T-helper 9 cell (primary cell): Measurements from ENCODE around the gene CPTP.

Experiments used
- DNase-seq: peaks from one replicate; pipeline ENCODE4 v3.0.0-alpha.2; 2020

CPTP gene

DNA sequence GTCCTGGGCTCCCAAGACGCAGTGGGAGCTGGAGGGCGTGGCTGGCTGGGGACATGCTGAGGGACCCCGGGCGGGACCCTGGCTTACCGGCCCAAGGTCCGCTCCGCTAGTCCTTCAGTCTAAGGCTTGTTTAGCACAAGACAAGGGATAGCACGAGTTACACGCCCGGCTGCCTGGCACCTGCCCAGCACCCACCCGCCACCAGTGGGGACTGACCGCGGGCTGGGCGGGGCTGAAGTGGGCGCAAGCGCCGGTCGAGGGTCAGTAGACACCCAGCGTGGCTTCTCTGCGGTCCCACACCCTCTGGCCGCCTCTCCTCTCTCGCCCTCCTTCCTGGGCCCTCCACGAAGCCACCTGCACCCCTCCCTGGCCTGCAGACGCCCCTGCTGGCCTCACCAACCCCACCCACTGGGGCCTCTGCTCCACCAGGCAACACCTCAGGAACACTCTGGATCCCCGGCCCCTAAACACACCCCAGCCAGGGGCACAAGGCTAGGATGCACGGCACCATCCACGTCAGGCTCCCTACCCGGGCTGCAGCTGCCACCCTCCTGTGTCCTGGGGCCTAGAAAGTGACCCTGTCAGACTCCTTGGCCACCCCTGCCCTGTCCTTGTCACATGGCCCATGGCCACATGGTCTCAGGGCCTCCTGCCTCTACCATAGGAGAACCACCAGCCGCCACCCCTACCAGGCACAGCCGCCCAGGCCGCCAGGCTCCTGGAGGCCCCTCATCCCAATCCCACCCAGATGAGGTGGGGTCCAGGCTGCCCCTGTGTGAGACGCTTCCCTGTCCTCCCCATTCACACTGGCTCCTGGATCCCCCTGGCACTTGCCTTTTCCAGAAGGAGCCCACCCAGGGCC is 12.6 kb downstream of the CPTP start:
- no peak for DNase-seq

DNA sequence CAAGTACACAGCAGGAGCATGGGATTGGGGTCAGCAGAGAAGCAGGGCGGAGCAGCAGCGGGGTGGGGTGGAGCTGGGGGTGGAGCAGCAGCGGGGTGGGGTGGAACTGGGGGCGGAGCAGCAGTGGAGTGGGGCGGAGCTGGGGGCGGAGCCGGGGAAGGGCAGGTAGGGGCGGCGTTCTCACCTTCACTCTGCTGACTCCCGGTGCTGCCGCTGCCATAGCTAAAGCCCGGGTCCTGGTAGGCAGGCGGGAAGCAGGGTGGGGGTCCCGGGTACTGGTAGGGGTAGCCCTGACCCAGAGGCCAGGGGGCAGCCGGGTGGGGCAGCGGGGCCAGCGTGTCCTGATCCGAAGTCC is 13.2 kb downstream of the CPTP start:
- DNase-seq, result no peak

DNA sequence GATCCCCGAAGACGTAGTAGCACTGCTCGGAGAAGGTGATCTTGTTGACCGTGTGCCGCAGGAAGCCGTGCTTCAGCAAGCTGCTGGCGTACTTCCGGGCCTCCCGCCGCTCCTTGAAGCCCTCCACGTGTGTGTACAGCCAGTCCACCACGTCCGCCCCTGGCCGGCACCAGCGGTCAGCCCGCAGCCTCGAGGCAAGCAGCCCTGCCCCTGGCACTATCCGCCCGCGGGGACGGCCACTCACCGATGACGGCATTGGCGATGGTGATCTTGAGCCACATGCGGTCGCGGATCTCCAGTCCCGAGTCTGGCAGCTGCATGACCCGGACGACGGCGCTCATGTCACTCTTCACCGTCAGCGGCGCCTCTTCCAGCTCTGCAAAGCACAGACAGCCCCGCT is 13.7 kb downstream of the CPTP start:
- DNase-seq, result no peak

DNA sequence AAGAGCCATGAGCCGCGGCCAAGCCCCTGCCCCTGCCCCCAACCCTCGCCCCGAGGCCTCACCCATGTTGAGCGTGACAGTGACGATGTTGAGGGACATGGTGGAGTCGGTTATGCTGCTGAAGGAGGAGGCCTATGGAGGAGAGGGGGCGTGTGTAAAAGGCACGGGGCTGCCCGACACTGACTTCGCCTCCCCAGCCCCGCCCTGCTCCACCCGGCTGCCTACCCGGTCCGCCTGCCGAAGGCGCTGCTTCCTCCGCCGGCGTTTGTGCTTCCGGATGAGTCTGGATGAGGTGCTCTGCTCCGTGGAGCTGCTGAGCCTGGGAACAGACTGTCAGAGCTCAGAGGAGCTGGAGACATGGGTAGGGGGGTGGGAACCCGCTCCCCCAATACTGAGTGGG is 15.6 kb downstream of the CPTP start:
- DNase-seq, result no peak

DNA sequence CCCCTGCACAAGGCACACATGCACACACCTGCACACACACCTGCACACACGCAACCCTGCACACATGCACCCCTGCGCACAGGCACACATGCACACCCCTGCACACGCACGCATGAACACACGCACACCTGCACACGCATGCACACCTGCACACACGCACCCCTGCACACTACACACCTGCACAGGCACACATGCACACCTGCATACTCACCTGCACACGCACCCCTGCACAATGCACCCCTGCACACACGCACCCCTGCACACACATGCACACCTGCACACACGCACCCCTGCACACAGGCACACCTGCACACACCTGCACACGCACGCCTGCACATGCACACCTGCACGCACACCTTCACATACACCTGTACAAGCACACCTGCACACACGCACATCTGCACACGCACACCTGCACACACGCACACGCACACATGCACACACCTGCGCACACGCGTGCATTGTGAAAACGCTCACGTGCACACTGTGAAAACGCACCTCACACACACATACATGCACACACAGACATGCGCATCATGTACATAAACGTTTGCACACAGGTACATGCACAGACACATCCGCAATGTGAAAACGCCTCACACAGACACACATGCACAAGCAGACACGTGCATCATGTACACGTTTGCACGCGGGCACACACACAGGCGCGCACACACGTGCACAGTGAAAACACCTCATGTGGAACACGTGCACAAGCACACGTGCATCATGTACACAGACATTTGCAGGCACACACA is 16.4 kb downstream of the CPTP start:
- DNase-seq, result no peak

DNA sequence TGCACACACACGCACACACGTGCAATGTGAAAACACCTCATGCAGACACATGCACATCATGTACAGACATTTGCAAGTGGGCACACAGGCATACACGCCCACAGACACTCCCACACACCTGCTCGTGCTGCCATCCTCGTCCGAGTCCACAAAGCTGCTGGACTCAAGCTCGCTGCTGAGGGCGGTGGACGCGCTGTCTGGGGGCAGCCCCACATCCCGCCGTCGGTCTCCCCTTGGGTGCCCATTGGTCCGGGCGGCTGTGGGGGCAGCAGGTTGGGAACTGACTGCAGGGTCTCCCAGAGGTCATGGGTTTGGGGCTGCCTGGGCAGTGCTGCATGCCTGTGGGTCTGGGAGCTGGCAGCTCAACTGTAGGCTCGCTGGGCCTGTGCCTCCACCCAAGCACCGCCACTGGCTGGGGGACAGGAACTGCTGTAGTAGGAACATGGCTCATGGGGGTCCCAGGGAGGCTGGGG is 17.0 kb downstream of the CPTP start:
- no peak for DNase-seq

DNA sequence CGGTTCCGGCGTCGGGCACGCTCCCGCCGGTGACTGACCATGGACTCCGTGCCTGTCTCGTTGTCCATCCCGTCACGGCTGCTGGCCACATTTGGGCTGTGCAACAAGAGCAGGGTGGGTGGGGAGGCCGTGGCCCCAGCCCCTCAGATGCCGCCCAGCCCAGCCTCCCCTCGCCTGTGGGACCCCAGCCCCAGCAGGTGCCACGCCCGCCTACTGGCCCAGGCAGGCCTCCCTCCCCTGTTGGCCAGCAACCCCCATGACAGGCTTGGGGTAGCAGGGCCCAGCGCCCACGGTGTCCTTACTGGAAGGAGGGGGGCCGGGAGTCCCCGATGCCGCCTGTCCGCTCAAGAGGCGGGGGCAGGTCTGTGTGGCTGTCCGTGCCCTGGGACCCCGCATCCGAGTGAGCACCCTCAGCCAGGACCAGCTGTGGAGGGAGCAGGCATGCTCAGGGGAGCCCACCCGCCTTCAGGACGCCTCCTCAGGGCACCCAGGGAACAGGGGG is 17.5 kb downstream of the CPTP start:
- DNase-seq, result no peak

DNA sequence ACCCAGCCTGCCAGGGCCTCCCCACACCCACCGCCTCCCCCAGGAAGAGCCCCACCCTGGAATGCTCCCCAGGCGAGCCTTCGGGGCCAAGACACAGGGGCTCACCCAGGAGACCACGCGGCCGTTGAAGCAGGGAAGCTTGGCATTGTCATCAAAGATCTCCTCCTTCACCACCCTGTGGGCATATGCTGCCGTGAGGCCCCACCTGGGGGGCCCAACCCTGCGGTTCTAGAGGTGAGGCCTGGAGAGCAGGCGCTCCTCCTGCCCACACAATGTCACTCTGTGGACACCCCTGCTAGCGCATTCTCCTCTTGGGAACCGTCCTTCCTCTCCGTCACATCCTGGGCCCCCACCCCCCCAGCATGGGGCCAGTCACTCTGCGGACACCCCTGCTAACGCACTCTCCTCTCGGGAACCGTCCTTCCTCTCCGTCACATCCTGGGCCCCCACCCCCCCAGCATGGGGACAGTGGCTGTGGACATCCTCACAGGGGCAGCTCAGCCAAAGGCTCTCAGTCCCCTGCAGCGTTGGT is 18.0 kb downstream of the CPTP start:
- DNase-seq, result no peak

DNA sequence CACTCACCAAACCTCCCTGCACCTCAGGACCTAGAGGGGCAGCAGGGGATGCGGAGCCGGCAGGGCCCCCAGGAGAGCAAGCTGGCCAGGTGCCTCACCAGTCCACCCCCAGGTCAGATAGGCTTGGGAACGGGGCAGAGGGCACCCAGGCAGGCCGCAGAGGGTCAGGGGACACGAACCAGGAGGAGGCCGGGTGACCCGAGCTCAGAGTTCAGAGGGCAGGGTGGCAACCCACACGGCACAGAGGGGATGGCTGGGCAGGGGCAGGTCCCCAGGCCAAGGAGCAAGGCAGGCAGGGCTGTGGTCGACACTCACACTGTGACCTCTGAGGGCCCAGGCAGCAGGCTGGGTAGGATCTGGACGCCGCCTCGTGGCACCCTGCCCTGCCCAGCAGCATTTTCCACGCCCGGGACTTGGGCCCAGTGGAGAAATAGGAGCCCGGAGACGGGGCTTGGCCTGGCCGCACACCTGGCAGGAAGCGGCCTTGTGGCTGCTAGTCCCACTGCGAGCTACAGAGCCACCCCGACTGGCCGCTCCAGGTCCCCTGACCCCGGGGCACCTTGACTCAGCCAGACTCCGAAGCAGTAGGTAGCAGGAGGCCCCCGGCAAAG is 19.3 kb downstream of the CPTP start:
- DNase-seq, result no peak

DNA sequence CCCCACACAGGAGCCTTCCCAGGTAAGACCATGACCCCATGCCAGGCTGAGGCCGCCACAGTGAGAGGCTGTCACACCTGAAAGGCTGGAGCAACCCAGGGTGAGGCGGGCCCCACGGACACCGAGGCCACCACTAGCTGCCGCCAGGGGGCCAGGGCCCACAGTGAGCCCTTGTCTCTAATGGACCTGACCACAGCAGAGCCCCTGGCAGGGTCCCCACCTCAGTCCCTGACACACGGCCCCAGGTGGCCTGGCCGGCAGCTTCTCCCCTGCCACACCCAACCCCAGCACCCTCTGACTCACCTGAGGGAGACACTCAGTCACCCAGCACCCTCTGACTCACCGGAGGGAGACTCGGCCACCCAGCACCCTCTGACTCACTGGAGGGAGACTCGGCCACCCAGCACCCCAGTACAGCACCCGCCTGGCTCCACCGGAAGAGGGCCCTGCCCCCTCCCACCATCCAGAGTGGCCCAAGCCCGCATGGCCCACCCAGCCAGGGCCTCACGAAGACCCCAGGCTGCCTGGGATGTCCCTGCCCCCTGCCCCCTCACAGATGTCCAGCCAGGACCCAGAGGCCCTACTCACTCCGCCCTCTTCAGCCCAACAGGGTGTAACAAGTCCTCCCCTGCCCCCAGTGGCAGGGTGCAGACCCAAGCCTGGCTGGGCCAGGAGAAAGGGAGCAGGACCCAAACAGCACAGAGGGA is 20.2 kb downstream of the CPTP start:
- DNase-seq, result no peak

DNA sequence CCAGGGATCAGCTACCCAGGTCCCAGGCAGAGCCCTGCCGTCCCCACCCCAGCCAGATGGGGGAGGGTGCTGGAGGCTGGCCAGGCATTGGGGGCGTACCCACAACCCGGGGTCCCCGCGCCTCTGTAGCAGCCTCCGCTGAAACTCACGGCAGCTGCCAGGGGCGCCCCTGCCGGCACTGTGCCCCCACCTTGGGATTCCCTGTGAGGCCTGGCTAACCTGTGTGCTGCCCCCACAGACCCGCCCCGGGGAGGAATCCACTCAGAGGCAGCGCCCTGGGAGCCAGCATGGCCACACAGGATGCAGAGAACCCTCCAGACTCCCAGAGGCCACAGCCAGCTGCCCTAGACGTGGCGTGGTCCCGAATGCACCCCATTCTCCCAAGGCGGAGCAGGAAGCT is 20.8 kb downstream of the CPTP start:
- DNase-seq, result no peak

DNA sequence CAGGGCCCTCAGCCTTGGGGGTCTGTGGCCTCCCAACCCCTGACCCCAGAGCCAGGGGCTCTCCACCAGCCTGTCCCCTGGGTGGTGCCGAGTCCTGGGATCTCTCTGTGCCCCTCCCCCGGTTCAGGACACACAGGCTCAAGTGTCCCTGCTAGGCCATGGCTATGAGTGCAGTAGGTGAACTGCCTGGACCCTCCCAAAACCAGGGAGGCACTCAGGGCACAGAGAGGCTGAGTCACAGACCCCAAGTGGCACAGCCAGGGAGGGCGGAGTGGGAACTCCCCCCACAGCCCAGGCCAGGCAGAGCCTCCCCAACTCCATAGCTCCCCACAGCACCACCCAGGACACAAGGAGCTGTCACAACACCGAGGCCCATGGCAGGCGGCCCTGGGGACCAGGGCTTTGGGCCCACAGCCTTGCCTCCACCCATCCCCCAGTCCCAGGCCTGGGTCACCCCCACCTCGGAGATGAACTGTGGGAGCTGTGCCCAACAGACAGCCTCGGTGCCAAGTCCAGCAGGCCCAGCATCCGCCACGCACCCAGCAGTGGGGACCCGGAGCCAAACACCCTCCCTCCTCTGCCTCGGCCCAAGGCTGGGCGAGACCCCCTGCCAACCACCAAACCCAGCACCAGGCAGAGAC is 21.4 kb downstream of the CPTP start:
- no peak for DNase-seq

DNA sequence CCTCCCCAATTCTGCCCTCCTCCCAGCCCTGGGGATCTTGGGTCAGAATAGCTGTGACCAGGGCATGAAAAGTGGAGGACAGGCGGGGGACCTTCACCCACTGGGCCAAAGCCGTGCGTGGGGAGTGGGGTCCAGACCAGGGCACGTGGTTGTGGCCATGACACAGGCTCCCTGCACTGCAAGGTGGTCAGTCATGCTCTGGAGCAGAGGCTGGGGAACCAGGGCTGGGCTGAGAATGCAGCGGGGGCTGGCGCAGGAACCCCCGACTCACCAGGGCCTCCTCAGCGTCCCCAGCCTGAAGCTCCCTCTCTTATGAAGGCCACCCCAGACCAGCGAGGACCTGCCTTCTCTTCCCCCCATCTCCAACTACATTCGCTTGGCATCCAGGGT is 21.9 kb downstream of the CPTP start:
- DNase-seq, result no peak

DNA sequence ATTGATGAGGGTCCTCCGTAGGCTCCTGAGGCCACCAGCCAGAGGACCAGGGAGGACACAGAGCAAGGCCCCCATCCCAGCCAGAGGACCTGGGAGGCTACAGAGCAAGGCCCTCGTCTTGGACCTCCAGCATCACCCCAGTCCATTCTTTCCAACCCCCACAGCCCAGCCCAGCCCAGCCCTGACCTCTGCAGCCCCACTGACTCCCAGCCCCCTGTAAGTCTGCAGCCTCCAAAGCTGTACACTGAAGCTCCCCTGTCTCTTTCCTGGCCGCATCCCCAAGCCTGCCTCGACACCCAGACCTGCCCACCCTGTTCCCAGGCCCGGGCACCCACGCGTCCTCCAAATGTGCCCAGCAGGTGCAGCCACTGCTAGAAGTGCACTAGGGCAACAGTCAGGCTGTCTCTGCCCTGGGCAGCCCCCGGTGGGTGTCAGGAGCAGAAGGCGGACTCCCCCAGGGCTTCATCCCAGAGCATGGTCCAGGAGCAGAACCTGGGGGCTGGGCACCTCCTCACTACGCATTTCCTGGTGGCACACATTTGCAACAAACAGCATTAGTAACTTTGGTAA is 22.5 kb downstream of the CPTP start:
- DNase-seq, result no peak

DNA sequence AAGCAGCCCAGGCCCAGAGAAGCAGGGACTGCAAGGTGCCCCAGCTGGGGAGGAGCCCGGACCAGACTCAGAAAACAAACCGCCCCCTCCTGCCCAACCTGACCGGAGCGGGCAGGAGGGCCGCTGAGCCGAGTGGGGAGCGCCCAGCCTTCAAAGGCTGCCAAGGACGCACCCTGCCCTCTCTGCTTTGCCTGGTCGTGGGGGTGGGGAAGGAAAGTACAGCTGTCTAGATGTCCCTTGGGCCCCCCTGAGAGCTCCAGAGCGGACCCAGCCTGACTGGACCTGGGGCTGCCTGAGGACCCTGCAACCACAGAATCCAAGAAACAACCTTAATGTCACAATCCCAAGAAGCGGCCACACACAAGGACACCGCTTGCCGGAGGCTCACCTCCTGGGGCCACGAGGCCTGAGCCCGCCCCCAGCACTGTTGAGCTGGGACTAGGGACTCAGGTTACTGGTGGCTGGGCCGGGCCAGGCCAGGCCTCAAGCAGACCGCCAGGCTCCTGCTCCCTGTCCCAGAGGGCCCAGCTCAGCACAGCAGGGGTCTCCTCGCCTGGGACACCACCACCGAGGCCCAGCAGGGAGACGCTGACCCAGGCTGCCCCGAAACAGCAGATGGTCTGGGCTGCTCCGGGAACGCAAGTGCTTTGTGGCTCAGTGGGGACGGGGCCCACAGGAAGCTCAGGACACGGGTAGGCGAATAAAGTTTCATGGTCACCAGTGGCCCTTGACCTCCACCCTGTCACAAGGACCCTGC is 23.2 kb downstream of the CPTP start:
- DNase-seq, result no peak

DNA sequence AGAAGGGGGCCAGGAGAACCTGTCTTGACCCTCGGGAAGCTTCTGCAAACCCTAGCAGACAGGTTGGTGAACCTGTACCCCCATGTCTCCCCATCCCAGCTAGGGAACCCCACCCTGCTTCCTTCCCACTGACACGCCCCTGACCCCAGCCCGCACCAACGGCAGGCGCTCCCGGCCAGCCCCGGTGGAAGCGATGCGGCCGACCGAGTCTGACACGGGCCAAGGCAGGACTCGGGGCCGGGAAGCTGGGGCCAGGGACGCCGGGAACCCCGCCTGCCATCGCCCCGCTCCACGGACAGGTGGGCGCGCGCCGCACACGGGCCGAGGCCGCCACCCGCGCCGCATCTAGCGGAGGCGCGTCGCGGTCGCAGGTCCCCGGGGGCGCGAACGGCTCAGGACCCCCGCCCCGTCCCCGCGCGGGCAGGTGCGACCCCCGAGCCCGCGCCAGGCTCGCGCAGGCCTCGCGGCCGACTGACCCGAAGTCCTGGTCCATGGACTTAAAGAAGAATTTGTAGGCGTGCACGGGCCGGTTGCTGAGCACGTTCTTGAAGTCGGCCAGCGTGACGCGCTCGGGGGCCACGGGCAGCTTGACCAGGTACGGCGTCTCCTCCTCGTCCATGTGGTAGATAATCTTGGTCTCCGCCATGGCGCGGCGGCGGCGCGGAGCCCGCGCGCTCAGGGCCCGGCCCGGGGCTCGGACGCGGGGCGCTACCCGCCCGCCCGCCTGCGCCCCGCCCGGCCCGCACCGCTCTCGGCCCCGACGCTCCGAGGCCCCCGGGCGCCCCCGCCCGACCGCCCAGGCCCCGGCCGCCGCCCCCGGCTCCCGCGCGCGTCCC is 24.0 kb downstream of the CPTP start:
- no peak for DNase-seq

DNA sequence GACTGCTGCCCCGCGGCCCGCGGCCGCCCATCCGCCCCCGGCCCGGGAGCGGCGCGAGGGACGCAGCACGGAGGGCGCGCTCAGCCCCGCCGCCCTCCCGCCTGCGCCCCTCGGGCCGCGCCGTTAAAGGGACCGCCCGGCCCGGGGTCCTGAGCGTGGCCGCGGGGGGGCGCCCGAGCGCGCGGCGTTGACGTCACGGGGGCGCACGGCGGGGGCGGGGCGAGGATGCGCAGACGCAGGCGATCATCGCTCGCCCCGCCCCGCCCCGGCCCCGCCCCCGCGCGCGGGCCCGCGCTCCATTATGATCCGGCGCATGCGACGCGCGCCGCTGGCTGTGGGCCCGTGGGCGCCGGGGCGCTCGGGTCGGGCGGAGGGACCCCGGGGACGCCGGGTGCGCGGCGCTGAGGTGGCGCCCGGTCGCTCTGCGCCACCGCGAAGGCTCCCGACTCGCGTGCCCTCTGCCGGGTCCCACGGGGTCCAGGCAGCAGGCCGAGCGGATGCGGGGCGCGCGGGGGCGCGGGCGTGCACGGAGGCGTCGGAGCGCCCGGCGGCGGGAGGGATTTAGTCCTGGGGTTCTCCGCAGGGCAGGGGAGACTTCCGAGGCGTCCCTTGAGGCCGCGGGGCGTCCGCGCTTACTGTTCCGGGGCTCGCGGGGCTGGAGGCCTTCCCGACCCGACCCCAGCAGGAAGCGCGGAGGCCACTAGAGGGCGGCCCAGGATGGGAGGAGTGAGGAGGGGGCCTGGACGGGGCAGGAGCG is 24.8 kb downstream of the CPTP start, which contains the start of gene DVL1:
TSS of gene DVL1 (minus strand) at position 163 of the 757 bp plus-strand sequence. CDS start 353 bp downstream, outside the sequence.
- peak; percentile 73 for DNase-seq

DNA sequence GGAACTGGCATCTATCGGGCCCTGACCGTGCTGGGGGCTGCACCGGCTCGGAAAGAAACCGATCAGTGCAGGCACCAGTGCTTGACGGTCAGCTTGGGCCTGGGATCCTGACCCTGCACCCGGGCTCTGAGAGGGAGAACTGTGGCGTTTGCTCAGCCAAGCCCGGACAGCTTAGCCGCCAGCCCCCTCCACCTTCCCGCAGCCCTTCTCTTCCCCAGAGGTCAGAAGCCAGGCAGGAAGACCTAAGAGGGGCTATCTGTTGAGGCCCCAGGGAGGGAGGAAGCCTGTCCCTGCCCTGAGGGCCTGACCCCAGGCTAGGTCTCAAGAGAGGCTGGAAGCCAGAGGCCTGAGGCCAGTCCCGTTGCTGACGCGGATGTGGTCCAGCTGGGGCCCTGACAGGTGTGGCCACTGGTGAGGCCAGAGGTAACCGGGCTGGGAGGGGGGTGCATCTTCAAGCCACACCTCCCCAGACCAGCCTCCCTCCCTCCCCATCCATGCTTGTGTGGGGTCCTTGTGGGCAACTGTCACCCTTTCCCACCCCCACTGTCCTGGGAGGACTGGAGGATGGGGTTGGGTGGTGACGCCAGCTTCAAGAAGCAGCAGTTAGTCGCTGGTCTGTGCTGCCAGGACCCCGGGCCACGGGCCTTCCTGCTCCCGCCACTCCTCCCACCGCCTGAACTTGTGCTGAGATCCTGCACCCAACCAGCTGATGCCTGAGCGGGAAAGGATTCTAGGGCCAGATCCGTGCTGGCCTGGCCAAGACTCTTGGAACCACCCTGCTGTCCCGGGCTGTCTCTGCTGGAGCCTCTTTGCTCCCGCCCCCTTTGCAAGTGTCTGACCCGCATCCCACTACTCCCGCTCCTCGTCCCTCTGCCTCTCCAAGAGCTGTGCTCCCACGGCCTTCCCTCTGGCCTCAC is 27.2 kb downstream of the CPTP start:
- no peak for DNase-seq
